HG03280 (cell line): Measurements from ENCODE around the gene LRTM2.

Experiments
- ATAC-seq: cut with Tn5 transposase; IDR thresholded peaks from one replicate; pipeline ENCODE4 v1.9.1; 2021; ENCODE audit warnings: mild to moderate bottlenecking, moderate library complexity; ENCODE audit not compliant: unreplicated experiment

The LRTM2 gene

DNA sequence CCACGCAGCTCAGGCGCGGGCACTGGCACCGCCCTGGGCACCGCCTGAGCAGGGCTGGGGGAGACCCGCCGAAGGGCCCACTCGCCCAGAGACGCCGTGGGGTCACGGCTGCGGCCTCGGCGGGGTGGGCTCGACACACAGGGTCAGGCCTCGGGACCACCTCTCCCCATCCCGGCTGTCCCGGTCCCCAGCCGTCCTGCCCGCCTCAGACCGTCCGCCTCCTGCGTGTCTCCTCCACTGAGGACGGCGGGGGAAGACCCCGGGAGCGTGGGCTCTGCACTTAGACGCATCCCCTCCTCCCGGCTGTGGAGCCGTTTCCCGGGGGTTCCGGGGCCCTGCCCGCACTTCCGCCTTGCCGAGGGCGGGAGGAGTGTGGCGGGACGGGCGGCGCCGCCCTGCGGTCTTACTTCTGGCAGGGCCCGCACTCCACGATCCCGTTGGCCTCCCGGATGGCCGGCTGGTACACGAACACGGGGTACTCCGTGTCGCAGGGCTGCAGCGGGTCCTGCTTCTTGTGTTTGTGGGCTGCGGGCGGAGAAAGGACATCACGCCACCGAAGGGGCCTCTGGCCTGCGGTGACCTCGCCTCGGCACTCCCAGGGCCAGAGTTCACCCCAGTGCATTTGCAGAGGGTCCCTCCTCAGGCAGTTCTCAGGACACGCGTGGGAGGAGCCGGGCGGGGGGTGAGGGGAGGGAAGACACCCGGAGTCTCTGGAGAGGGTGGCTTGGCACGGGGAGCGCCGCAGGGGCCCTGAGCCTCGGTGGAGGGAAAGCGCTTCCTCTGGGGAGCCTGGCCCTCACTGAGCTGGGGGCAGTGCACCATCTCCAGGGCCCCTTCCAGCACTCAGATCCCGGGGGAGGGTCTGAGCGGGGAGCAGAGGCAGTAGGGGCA lies 23.1 kb upstream of the LRTM2 start:
- ATAC-seq = peak; percentile 16

DNA sequence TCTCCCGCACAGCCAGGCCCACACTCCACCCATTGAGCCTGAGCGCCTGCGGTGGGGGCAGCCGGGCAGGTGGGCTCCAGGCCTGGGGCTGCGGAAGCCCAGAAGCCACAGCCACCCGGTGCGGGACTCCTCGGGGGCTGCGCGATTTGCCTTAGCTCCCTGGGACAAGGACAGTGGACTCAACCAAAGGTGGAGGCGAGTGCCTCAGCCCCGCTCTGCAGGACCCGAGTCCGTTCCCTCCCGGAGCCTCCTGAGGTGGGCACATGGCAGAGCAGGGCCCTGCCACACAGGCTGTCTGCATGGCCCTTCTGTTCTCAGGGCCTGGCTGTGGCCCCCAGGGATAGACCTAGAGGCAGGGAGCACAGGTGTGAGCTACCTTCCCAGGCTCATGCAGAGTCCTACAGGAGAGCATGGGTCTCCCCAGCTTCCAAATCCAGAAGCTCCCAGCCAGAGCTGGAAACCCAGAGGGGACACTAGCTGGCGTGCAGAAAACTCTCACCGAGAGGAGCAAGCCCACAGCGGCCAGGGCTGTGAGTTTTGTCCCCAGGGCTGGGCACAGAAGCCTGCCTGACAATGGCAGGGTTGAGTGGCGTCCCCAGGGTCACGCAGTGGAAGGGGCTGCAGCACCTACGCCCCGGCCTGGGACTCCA lies 22.2 kb upstream of the LRTM2 start:
- no peak for ATAC-seq

DNA sequence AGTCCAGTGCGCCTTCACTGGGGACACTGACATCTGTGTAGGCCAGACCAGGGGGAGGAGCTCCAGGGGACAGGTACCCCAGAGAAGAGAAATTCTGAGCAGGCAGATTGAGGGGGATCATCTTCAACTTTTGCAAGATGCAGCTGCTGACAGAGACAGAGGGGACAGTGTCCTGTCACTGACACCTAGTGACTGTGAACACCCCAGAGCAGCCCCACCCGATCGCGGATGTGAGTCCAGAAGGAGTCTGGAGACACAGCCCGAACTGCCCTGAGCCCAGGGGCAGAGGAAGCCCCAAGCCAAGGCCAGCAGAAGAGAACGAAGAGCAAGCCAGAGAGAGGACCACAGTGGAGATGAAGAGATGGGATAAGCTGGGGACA lies 21.7 kb upstream of the LRTM2 start:
- no peak for ATAC-seq

DNA sequence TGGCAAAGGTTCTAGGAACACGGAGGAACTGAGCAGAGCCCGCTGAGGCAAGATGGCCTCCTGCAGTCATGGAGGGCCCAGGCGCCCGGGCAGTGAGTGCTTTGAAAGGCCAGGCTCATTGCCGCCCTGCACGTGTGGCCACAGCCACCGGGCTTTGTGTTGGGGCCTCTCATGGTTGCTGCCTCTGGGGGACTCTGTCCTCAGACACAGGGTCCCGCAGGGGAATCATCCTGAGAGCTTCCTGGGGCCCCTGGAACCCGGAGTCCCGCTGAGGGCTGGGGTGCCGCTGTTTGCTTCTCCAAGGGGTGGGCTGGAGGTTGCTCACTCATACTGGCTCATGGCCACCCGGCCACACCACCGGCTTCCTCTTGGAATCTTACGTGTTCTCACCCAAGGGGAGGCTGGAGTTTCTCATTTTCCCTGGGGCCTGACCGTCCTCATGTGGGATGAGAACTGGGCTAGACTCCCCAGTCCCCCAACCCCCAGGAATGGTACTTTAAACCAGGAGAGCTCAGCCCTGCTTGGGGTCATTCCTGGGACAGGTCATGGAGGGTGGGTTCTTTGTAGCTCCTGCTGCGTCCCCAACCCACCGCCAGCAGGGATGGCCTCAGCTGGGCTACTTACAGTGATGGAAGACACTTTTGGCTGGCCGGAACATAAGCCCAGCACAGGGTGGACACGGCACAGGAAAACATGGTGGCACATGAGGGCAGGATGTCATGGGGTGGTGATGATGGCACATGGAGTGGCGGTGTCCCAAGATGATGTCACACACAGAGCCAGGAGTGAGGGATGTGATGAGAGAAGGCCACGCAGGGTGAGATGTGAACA lies 21.1 kb upstream of the LRTM2 start:
- ATAC-seq = no peak

DNA sequence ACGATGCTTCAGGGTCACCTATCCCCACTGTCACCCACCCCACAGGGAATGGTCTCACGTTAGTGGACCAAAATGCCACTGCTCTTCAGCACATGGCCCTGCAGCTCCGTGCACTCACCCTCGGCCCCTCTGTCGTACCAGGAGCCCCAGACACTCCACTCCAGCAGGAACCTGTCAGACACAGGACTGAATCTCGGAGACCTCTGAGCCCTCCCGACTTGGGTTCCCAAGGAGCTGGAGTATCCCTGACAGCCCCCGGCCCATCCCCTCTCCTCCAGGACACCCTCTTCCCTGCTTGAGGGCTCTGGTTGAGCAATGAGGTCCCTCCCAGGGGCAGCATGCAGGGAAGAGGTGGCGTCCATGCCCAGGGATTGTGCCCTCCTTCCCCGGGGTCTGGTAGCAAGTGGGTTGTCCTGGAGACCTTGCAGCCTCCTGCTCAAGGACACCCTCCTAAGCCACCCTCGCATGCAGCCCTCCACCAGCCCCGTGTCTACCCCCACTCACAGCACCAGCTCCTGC lies 20.4 kb upstream of the LRTM2 start:
- no peak for ATAC-seq

DNA sequence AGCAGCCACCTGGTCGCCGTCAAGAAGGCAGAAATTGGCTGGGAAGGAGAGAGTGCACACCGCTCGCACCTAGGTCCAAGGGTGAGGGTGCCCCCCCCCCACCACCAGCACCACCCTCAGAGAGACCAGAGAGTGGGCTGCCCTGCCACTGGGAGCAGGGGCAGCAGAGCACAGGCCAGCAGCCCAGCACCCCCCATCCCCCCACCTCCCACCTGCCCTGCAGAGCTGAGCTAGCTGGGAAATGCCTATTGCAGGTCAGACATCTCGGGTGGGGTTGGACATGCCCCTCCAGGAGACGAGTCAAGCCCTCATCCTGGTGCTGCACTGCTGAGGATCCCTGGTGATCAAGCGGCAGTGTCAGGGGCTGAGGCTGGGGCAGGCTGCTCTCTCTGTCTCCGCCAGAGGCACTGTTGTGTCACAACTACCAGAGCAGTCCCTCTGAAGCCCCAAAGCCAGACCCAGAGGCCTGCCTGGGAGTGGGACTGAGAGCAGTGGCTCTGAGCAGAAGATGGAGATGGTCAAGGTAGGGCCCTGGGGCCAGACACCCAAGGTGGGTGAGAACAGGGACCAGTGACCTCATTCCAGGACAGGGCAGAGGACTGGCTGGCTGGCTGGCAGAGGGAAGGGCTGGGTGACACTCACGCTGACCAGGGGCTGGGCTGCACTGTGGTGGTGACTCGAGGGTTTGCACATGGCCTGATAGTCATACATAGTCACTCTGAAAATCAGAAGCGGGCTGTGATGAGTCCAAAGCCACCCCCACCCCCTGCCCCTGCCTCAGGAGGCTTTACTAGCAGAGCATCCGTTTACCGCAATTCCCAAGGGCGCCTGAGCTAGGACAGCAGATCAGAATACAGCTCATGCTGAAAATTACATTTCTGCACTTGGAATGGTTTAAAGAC lies 19.7 kb upstream of the LRTM2 start:
- no peak for ATAC-seq

DNA sequence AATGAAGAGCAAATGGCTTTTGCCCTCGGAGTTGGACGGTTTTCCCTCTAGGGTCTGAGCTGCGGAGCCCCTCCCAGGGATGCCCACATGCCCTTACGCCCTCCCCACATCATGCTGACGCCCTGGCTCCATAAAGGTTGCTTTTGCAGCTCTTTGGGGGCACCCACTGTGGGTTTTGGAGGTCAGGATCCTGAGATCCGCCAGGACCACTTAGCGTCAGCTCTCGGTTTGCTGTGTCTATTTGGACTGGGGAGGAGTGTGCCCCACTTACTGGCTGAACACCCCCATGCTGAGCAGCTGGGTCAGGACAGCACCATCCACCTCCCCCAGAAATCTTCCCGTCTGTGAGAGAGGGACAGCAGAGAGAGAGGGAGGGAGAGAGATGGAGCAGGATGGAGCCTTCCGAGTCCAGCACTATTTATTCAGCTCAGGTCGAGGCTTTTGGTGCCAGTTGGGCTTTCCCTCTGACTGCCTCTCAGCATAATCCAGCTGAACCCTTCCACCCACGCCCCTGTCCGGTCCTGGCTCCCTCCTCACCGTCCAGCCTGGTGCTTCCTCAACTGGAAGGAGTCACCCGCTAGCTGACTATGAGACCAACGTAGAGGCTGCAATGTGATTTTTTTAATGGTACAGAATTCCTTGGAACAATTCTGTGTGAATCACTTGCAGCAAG lies 18.9 kb upstream of the LRTM2 start:
- no peak for ATAC-seq

DNA sequence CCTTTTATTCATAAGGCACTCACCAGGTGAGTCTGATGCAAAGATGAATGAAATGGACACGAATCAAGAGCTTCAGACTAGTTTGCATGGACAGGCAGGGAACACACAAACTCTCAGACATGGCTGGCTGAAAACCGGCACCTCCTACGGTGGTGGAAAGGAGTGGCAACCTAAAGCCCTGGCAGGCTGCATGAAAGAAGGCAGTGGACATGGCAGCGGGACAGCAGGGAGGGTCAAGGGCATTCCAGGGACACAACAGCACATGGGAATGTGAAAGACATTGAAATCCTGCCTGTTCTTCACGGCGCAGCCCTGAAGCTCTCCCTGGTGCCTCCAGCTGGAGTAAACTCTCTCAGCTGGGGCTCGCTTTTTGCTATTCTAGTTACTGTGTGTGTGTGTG lies 16.6 kb upstream of the LRTM2 start:
- no peak for ATAC-seq

DNA sequence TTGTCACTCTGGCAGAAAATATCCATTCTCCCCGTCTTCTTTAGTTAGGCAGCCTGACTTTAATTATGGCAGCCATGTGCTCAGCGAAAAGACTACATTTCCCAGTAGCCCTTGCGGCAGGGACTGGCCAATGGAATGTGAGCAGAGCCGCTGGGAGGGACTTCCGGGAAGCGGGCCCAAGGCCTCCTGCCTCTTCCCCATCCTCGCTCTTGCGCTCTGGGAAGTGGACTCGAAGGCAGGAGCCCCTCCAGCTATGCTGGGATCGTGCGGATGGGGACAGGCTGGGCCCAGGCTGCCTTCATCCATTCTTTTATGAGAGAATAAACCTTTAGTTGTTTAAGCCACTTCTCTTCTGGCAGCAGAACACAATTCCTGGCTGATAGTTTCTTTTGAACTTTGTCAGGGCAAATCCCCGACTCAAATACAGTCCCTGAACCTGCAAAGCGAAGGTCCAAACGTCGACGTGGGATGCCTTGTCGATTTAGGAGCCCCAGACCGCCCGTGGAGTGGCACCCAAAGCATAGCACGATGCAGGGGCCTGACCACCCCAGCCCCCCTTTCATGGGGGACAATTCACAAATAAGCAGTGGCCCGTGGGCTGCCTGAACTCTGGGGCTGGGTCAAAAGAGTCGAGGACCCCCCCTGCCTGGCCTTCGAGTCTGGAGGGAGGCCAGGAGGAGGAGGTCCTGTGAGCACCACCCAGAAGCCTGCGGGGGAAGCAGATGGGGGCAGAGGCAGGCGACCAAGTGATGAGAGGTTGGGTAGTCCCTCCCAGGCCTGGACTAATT lies 15.6 kb upstream of the LRTM2 start:
- peak; percentile 86 for ATAC-seq

DNA sequence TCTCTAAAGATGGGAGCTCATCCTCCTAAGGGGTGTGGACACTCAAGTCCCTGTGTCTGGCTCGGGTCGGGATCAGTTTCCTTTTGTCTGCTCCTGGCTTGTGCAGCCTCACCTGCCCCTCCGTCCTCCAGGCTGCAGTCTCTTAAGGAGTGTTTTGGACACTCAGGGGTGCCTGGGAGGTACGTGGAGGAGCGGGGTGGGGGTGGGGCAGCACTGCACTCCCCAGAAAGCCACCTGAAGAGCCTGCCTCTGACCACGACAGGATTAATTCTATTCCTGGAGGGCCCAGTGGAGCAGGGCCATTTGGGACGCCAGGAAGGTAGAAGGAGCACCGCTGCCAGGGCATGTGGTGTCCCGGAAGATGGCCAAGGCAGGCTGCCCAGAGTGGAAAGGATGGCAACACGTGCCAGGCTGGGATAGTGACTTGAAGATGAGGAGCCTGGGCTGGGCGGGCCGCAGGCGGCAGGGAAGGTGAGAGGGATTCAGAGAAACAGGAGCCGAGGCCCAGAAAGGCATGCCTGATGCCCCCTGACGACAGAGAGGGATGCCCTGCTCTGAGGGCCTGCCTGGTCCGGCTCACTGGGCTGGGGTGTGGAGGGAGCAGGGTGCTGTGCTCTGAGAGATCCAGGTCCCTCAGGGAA lies 14.8 kb upstream of the LRTM2 start:
- no peak for ATAC-seq

DNA sequence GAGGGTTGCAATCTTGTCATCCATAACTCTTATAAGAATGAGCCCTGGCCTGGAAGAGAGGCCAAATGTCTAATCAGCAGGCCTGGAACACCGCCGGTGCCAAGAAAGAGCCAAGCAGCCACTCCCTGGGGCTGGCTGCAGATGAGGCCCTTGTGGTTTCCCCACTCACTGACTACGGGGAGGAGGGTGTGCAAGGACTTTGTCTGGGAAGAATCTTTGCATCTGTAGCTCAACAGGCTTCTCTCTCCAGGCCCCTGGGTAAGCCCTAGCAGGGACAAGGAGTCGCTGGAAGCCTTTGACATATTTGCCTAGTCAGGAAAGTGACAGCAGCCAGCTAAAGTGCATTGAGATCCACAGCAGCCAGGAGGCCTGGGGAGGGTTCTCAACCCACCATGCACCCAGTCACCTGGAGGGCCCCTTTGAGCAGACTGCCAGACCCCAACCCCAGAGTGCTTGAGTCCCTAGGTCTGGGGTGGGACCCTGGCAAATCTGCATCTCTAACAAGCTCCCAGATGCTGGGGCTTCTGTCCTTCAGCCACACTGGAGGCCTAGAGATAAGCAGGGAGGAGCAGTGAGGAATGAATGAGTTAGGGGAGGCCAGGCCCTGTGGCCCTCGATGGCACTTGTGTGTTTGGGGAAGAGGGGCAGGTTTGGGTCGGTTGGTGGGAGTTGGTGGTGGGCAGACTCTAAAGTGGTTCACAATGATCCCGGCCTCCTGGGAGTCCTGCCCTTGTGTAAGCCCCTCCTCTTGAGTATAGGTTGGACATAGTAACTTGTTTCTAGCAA lies 13.9 kb upstream of the LRTM2 start:
- ATAC-seq = no peak

DNA sequence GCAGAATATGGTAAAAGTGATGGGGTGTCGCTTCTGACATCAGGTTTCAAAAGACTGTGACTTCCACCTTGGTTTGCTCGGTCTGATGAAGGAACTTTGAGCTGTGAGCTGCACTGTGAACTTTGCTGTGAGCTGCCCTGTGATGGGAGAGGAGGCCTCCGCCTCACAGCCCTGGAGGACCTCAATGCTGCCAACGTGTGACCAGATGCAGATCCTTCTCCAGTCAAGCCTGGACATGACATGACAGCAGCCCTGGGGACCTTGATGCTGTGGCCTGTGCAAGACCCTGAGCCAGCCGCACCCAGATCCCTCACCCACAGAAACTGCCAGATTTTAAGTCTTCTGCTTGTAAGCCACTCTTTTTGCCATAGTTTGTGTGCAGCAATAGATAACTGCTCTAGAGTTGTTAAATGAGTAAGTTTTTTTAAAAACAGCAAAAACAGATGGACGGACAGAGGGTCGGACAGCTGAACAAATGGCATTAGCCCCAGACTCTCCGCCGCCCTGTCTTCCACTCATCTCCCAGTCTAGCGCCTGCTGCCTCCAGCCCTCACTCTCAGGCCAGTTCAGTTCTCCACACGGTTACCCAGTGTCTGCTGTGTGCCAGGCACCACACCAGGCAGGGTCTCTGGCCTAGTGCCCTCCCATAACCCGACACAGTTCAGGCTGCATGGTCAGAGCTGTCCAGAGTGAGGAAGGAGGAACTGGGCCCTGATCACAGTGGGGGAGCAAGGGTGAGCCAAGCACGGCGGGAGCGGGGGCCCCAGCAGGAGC lies 13.1 kb upstream of the LRTM2 start:
- ATAC-seq = no peak

DNA sequence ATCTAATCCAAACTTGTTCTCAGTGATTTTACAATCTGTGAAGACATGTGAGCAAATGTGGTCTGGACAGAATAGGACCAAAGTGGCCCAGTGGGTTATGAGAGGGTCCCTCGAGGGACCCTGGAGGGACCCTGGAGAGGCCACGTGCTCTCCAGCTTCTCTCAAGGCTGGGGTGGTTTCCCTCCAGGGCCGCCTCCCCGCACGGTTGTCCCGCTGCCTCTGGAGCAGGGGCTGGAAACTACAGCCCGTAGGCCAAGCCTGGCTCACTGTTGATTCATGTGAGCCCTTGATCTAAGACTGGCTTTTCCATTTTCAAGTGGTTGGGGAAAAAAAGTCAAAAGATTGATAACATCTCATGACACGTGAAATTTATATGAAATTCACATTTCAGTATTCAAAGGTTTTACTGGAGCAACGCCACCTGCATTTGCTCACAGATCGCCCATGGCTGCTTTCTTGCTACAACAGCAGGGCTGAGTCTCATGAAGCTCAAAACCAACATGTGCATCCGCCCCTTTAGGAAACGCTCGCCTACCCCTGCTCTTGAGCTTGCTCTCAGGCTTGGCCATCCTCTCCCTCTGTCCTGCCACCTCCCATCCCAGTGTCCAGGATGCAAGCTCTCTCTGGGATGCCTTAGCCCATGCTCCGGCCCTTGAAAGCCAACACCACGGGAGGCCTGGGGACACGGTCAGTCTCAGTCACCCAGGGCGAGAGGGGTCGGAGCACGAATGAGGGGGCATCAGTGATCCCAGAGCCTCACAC lies 12.1 kb upstream of the LRTM2 start:
- ATAC-seq = no peak

DNA sequence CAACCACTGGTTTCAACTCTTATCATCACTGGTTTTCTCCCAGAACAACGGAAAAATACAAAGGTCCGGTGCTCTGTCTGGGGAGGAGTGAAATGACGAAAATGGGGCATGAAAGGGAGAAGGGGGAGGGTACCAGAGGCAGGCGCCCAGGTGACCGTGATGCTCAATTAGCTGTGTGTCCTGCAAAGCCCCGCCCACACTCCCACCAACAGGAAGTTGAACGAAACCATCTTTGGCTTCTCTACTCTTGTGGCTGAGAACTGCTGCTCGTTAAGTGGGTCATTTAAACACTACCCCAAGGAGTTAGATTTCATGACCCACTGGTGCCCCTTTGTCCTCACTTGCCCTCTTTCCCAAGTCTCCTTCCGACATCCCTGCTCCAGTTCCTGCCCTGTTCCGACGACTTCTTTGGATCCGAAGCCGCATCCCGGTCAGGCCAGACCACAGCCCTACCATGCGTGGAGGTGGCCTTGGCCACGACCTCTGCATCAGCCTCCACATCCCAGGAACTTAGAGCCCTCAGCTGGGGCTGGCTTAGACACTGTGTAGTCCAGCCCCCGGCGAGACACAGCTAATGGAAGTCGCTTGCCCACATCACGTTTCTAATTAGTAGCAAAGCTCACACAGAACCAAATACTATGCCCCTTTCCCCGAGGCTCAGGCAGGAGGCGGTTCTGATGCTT lies 11.4 kb upstream of the LRTM2 start:
- ATAC-seq = no peak

DNA sequence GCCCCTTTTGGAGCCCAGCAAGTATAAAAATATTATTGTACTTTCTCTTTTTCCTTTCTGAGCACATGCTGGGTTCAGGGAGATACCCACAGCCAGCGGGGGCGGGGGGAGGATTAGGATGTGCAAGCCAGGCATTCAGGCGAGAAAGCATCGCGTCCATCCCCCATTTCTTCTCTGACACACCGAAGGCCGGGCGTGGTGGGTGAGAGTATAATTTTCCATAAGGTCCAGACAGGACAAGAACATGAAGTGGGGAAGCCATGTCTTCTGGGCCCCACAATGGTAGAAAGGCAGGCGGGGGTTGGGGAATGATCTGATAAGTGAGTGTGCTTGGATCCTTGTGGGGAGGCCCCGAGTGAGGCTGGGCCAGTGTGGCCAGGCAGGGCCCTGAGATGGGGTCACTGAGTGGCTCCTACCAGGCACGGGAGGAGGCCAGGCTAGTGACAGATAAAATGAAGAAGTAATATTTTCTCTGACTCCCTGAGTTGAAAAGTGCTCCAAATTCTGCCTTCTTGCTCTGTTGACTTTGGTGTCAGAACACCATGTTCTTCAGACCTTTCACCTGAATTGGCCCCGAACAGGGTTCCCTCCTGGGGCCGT lies 10.7 kb upstream of the LRTM2 start:
- ATAC-seq = no peak
